Measurements from ENCODE around the gene ARHGDIG.
"Not testable (repeated sequence)": the region's sequence is repeated elsewhere in the genome, so short reads cannot be mapped to it uniquely, and the experiment has no call there.

ARHGDIG gene

DNA sequence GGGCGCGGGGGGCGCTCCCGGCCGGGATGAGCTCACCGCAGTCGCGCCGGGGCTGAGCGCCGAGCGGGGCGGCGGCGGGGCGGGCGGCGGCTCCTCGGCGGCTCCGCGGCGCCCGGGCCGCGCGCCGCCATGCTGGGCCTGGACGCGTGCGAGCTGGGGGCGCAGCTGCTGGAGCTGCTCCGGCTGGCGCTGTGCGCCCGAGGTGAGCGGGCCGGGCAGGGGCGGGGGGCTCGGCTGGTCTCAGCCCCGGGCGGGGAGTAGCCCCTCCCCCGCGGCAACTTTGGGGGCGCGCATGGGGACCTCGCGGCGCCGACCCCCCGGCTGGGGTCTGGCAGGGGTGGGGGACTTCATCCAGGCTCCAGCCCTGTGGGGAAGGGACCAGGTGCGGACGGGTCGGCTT is at the start of gene ARHGDIG:
ARHGDIG (plus strand) TSS at position 40 of the 400 bp plus-strand sequence; CDS start at position 130, 90 bp downstream.
- no peak for DNase-seq (ENCODE audit: low spot score)

DNA sequence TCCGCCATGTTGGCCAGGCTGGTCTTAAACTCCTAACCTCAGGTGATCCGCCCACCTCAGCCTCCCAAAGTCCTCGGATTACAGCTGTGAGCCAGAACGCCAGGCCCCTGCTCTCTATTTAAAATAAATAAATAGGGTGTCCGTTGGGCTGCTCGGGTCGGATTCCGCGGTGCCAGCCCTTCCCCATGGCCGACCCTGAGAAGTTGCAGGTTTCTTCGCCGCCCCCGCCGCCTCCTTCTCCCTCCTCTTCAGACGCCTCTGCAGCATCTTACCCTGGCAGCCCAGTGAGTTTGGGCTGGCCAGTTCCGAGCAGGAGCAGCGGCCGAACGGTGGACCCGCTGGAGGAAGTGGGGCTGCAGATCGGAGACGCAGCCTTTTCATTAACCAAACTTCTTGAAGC is 49.4 kb upstream of the ARHGDIG start:
- no peak for DNase-seq (ENCODE audit: low spot score)

DNA sequence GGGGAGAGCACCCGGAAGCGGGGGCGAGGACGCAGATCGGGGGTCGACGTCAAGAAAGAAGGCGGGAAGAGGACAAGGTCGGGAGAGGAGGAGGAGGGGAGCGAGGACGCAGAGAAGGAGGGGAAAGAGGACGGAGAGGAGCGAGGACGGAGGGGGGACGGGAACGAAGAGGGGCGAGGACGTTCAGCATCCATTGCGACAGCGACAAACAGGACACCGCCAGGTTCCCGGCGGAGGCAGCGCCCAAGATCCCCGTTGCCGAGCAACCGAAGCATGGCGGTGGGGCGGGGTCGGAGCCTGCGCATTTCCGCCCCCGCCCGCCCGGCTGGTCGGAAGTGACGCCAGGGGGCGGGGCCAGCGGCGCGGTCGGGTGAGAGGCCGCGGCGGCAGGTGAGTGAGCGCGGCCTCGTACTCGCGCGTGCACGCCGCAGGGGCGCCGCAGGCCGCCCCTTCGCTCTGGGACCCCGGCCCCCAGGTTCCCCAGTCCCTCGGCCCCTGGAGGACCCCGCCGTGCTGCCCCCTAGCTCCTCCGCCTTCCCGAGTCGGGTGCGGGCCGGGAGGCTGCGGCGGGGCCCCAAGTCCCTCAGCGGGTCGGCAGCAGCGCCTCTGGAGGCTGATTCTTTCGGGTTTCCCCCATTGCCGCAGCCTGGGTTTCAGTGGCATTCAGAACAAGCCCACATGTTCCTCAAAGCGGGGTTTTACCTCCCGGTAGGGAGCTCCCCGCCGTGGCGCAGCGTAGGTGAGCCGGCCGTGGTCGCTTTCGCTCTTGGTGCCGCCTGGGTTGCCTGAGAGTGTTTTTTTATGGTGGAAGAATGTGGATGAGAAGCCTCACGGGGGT is 45.7 kb upstream of the ARHGDIG start, which contains the start of gene FAM234A:
FAM234A (plus strand) TSS at position 354 of the 838 bp plus-strand sequence. CDS start 19,593 bp downstream, outside the sequence.
- peak; percentile 83 for DNase-seq (ENCODE audit: low spot score)

DNA sequence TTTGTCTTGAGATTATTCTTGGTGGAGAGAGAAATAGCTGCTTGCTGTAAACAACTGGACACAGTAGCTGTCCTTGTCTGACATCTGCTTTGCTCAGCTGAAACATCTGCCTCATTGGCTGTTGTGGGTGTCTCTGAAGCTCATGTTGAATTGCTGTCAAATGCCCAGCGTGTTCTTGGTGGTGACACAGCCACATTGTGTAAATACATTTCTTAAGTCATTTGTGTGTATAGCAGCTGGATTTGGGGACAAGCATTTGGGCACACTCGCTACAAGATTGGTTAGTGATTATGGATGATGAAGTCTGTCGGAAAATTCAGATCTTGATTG is 40.5 kb upstream of the ARHGDIG start:
- no peak for DNase-seq (ENCODE audit: low spot score)

DNA sequence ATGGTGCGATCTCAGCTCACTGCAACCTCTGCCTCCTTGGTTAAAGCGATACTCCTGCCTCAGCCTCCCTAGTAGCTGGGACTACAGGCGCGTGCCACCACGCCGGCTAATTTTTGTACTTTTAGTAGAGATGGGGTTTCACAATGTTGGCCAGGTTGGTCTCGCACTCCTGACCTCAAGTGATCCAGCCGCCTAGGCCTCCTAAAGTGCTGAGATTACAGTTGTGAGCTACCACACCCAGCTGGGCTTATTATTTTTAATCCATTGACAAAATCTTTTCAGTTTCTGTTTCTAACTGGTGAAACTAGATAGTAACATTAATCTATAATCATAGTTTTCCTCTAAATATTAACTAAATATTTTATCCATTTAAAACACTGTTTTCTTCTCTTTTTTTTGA is 39.8 kb upstream of the ARHGDIG start:
- DNase-seq (ENCODE audit: low spot score): no peak

DNA sequence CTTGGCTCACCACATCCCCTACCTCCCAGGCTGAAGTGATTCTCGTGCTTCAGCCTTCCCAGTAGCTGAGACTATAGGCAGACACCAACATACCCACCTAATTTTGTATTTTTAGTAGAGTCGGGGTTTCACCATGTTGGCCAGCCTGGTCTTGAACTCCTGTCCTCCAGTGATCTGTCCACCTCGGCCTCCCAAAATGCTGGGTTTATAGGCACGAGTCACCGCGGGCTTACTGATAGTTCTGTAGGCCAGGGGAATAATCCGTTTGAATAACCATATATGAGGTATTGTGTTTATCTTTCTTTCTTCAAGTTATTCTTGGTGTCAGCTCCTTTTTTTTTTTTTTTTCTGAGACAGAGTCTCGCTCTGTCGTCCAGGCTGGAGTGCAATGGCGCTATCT is 38.1 kb upstream of the ARHGDIG start:
- DNase-seq (ENCODE audit: low spot score): no peak

DNA sequence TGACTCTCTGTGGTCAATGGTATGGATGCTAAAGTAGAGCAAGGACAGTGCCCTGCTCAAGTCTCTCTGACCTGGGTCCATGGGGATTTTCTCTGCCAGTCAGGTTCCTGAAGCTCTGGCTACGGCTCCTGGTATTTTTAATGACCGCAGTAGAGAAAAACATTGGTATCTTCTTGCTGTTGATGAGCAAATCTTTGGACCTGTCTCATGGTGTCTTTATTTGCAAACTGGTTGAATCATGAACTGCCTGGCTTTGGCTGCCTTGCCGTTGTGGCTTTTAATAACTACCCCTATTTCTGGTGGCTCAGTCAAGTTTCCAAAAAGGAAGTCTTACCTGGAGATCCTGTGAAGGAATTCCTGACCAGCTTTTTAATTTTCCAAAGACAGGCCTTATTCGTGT is 37.0 kb upstream of the ARHGDIG start:
- no peak for DNase-seq (ENCODE audit: low spot score)

DNA sequence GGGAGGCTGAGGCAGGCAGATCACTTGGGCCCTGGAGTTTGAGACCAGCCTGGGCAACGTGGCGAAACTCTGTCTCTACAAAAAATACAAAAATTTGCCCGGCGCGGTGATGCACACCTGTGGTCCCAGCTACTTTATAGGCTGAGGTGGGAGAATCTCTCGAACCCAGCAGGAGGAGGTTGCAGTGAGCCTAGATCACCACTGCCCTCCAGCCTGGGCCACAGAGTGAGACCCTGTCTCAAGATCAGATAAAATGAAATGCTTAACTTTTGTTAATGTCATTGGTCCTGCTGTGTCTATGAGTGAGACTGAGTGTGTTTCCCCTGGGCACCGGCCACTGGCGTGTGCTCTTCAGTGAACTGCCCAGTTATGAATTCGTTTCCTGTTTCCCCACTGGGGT is 35.3 kb upstream of the ARHGDIG start:
- DNase-seq (ENCODE audit: low spot score): no peak

DNA sequence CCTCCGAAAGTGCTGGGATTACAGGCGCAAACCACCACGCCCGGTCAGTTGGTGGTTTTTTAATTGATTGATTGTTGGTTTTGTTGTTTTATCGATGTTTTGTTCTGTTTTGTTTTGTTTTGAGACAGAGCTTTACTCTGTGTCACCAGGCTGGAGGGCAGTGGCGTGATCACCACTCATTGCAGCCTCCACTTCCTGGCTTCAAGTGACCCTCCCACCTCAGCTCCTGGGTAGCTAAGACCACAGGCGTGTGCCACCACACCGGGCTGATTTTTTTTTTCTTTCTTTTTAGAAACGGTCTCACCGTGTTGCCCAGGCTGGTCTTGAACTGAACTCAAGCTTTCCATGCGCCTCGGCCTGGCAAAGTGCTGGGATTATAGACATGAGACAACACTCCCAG is 33.4 kb upstream of the ARHGDIG start:
- DNase-seq (ENCODE audit: low spot score): no peak

DNA sequence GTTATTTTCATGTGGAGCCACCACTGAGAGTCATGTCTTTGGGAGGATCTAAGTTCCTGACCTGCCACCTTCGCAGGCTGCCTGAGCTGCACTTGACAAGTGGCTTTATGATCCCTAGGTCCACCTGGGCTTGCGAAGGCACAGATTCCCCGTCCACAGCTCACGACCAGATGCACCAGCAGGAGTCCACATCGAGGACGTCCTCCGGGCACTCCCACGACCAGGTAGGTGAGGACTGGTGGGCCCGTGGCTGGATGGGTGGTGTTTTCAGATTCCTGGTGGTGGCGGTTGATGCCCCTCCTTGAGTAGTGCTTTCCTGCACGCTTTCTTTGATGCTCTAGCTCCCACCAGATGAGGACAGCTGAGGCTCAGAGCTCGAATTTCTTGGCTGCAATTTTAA is 31.0 kb upstream of the ARHGDIG start:
- DNase-seq (ENCODE audit: low spot score): no peak

DNA sequence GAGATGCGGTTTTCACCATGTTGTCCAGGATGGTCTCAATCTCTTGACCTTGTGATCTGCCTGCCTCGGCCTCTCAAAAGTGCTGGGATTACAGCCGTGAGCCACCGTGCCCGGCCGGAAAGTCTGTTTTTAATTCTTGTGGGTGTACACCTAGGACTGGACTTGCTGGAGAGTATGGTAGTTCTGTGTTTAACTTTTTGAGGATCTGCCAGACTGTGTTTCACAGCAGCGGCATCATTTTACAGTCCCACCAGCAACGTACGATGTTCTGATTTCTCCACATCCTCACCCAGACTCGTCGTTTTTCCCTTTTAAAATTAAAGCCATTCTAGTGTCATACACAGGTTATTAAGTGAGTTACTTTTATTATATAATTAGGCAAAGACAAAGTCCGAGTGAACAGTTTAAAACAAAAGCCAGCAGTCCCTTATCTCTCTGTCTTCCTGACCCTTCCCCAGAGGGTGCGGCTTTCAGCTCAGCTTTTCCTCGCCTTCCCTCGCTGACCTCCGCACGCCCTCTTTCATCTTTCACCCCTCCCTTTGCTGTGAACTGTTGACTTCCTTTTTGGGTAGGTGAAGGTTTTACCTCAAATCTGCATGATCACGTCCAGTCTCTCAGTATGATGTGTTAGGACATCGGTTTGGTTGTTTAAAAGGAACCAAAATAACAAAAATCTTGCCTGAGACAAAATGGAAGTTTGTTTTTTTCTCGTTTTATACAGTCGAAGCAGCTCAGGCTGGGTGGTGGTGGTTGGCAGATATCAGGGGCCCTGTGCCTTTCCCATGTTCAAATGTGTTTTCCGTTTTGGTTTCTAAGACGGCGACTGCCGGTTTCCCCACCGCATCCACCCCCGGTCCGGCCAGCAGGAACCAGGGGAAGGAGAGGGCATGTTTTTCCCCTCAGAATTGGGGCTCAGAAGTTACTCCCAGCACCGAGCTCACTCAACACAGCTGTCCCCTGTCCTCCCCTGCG is 27.7 kb upstream of the ARHGDIG start:
- no peak for DNase-seq (ENCODE audit: low spot score)

DNA sequence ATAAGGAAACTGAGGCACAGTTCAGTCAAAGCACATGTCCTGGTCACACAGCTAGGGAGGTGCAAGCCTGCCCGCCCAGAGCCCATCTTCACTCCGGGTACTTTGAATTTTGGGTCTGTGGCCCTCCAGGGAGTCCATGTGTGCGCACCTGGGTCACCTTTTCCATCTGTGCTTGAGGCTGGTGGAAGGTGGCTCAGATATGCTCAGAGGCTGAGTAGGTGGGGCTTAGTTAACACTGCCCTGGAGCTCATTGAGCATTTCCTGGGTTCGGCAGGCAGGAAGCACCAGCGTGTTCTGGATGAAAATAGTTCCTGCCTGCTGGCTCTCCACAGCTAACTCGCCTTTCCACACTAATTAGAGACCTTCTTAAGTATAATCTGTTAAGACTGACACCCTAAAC is 26.6 kb upstream of the ARHGDIG start:
- DNase-seq (ENCODE audit: low spot score): no peak

DNA sequence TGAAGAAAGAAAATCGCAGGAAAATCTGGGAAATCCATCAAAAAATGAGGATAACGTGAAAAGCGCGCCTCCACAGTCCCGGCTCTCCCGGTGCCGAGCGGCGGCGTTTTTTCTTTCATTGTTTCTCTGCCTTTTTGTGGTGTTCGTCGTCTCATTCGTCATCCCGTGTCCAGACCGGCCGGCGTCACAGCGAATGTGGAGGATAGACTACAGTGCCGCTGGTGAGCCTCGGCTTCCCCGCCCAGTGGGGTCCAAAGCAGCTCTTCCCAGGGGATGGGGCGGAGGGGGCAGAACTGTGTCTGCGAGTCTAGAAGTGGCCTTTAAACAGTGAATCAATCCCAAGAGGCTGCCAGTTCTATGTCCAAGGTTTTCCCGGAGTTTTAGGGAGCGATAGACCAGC is 25.9 kb upstream of the ARHGDIG start:
- no peak for DNase-seq (ENCODE audit: low spot score)

DNA sequence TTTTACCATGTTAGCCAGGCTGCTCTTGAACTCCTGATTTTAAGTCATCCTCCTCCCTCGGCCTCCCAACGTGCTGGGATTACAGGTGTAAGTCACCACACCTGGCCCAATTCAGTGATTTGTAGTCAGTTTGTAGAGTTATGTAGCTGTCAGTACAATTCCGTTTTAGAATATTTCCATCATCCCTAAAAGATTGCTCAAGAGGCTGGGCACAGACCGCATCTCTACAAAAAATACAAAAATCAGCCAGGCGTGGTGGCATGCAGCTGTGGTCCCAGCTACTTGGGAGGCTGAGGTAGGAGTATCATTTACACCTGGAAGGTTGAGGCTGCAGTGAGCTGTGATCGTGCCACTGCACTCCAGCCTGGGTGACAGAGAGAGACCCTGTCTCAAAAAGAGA is 25.2 kb upstream of the ARHGDIG start:
- DNase-seq (ENCODE audit: low spot score): no peak

DNA sequence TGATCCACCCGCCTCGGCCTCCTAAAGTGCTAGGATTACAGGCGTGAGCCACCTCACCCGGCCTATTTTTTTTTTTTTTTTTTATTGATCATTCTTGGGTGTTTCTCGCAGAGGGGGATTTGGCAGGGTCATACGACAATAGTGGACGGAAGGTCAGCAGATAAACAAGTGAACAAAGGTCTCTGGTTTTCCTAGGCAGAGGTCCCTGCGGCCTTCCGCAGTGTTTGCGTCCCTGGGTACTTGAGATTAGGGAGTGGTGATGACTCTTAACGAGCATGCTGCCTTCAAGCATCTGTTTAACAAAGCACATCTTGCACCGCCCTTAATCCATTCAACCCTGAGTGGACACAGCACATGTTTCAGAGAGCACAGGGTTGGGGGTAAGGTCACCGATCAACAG is 22.3 kb upstream of the ARHGDIG start:
- DNase-seq (ENCODE audit: low spot score): not testable (repeated sequence)

DNA sequence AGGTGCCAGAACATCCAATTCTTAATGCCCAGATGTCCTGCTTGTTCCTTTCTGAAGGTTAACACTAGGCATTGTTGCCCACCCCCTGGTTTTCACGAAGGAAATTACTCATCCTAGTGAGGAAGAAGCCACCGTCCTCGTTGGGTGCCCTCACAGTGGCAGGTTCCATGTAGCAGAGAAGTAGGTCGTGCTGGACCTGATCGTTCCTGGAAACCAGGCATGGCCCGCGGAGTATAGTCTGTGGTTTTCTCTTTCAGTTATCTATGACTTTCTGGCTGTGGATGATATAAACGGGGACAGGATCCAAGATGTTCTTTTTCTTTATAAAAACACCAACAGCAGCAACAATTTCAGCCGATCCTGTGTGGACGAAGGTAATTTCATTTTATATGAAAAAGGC is 21.2 kb upstream of the ARHGDIG start:
- no peak for DNase-seq (ENCODE audit: low spot score)

DNA sequence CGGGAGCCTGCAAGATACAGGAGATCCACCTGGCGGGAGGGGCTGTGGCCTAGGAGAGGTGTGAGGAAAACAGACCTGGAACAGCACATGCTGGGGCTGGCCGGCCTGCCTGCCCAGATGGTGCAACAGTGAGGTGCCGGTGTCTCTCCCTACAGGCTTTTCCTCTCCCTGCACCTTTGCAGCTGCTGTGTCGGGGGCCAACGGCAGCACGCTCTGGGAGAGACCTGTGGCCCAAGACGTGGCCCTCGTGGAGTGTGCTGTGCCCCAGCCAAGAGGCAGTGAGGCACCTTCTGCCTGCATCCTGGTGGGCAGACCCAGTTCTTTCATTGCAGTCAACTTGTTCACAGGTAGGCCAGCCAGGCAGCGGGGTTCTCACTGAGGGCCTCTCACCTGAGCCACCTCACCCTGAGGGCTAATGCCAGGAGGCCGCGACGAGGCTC is 20.6 kb upstream of the ARHGDIG start:
- no peak for DNase-seq (ENCODE audit: low spot score)

DNA sequence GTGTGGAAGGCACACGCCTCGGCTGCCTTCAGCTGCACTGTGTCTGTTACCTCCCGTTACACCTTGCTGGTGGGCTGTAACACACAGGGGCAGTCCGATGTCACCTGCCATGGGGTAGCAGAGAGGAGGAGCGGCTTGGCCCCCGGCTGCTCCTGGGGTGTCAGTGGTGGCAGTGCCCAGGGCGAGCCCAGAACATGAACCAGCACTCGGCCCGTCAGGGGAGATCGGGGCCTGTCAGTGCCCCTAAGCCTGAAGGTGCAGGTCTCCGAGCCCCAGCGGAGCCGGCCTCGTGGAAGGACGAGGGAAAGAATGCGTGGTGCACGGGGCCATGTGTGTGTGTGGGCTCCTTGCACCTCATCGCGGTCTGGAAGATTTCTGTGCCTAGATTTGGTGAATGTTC is 20.1 kb upstream of the ARHGDIG start:
- DNase-seq (ENCODE audit: low spot score): no peak

DNA sequence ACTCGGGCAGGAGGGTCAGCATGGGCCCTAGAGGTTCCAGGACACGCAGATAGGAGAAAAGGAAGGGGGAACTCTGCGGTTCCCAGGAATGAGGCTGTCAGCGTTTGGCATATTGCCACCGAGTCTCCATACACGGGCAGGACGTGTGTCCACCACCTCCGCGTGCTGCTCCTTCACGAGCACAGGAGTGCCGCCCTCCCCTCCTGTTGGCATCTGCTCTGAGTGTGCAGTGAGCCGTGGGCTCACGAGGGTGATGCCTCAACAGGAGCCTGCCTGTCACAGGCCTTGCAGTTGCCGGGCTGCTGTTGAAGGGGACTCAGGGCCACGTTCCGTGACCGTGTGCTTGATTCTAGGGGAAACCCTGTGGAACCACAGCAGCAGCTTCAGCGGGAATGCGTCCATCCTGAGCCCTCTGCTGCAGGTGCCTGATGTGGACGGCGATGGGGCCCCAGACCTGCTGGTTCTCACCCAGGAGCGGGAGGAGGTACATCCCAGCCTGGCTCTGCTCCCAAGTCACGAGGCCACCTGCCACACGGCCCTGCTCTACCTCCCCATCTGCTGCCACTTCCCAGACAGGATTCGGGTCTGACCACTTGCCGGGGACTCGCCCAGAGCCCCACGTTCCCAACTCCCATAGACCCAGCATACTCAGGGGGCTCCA is 19.2 kb upstream of the ARHGDIG start:
- DNase-seq (ENCODE audit: low spot score): no peak

DNA sequence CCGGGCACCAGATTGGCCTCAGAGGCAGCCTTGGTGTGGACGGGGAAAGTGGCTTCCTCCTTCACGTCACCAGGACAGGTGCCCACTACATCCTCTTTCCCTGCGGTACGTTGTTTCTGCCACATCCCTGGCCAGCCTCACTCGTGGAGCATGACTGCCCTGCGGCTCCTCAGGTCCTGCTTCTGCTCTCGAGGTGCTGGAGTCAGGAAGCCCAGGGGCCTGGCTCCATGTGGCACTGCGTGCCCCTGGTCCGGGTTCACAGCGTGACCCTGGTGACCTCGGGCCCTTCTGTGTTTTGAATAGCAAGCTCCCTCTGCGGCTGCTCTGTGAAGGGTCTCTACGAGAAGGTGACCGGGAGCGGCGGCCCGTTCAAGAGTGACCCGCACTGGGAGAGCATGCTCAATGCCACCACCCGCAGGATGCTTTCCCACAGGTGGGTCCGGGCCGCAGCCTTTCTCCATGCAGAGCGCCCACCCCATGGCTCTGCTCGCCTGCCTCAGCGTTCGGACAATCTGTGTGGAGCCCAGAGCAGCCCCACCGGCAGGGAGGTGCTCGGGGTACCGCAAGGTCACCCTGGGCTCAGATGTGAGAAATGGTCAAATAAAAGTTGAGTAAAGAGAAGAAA is 18.2 kb upstream of the ARHGDIG start:
- DNase-seq (ENCODE audit: low spot score): no peak

DNA sequence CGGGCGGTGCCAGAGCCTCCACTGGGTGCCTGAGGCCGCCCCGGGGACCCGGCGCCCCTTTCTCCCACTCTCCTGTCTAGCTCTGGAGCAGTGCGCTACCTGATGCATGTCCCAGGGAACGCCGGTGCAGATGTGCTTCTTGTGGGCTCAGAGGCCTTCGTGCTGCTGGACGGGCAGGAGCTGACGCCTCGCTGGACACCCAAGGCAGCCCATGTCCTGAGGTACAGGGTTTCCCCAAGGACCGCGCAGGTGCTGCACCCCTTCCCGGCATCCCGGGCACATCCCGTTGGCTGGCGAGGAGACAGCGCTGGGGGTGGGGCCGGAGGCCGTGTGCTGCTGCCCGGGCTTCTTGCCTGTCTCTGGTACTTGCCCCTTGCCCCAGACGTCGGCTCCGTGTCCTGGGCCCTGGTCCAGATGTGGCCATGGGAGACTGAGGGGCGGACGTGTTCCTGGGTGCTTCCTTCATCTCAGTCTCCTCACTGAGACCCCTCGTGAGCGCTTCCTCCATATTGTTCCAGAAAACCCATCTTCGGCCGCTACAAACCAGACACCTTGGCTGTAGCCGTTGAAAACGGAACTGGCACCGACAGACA is 17.1 kb upstream of the ARHGDIG start:
- DNase-seq (ENCODE audit: low spot score): no peak

DNA sequence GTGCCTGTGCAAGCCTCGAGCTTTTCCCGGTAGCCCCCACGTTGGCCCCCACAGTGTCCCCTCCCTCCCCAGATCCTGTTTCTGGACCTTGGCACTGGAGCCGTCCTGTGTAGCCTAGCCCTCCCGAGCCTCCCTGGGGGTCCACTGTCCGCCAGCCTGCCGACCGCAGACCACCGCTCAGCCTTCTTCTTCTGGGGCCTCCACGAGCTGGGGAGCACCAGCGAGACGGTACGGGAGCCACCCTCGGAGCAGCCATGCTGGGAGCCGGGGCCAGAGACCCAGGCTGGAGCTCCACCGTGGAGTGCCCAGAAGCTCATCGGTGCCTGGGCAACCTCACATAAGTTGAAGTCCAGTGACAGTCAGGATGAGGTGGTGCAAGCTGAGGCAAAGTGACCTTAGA is 16.4 kb upstream of the ARHGDIG start:
- no peak for DNase-seq (ENCODE audit: low spot score)

All from HuH-7.5 (cell line).